IMR-90 (cell line): ENCODE results near the gene CAND2.

Source experiments
- BHLHE40 ChIP-seq: fragments of 150-350 bp; IDR thresholded peaks from 2 replicates; pipeline ENCODE4 v1.6.1; 2016; ENCODE audit warnings: mild to moderate bottlenecking, low read depth, low read length
- CEBPB ChIP-seq: IDR thresholded peaks from 2 replicates; pipeline ENCODE4 v1.6.1; 2012; ENCODE audit warnings: low read depth, low read length, improper control_type of control experiment
- FOS ChIP-seq: fragments of 150-350 bp; IDR thresholded peaks from 2 replicates; pipeline ENCODE4 v1.6.1; 2016; ENCODE audit warnings: low read depth, low read length
- MAFK ChIP-seq: IDR thresholded peaks from 2 replicates; pipeline ENCODE4 v1.6.1; 2012; ENCODE audit warnings: low read depth, low read length, improper control_type of control experiment
- MAZ ChIP-seq: IDR thresholded peaks from 2 replicates; pipeline ENCODE4 v1.6.1; 2012; ENCODE audit warnings: low read depth, mild to moderate bottlenecking, low read length, improper control_type of control experiment, moderate library complexity, borderline replicate concordance
- MXI1 ChIP-seq: IDR thresholded peaks from 2 replicates; pipeline ENCODE4 v1.6.1; 2012; ENCODE audit warnings: low read depth, mild to moderate bottlenecking, low read length, moderate library complexity, borderline replicate concordance
- POLR2A ChIP-seq: IDR thresholded peaks from 2 replicates; pipeline ENCODE4 v1.6.1; 2012; ENCODE audit warnings: mild to moderate bottlenecking, low read depth, low read length
- RAD21 ChIP-seq: IDR thresholded peaks from 2 replicates; pipeline ENCODE4 v1.6.1; 2012; ENCODE audit warnings: low read length, improper control_type of control experiment
- RCOR1 ChIP-seq: IDR thresholded peaks from 2 replicates; pipeline ENCODE4 v1.6.1; 2012; ENCODE audit warnings: mild to moderate bottlenecking, low read length, improper control_type of control experiment; ENCODE audit not compliant: insufficient replicate concordance
- RFX5 ChIP-seq: IDR thresholded peaks from 2 replicates; pipeline ENCODE4 v1.8.0; 2012; ENCODE audit warnings: low read depth, mild to moderate bottlenecking, low read length, moderate library complexity
- SMC3 ChIP-seq: fragments of 150-350 bp; IDR thresholded peaks from 2 replicates; pipeline ENCODE4 v1.6.1; 2016; ENCODE audit warnings: low read depth, mild to moderate bottlenecking, antibody characterized with exemption, low read length, moderate library complexity
- TF ChIP-seq, protein P1 (sequence below): conservative IDR thresholded peaks from 2 replicates; pipeline ENCODE4 v1.5.1; 2012; ENCODE audit warnings: mild to moderate bottlenecking, low read depth, low read length, improper control_type of control experiment
- TF ChIP-seq, protein P2 (sequence below): fragments of 150-350 bp; IDR thresholded peaks from 2 replicates; pipeline ENCODE4 v1.6.1; 2017; ENCODE audit warnings: mild to moderate bottlenecking, antibody characterized with exemption, low read length, low read depth
- TF ChIP-seq, protein P3 (sequence below): fragments of 150-350 bp; IDR thresholded peaks from 2 replicates; pipeline ENCODE4 v1.6.1; 2016; ENCODE audit warnings: low read depth, mild to moderate bottlenecking, low read length, moderate library complexity, borderline replicate concordance

DNA sequence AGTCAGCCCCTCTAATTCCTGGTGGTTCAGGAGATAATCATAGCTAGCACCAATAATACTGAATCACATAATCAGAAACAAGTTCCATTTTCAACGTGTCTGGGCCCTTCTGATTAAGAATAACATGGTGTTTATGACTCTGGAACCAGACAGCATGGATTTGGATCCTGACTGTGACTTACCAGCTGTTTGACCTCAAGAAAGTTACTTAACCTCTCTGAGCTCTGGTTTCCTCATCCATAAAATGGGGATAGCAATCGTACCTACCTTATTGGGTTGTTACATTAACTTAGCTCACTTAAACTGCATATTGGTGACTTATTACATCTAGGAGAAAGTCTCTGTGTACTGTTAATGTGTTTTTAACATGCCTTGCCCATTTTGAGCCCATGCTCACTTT is 26.7 kb upstream of the CAND2 start:
- TF ChIP-seq, protein P1, sequence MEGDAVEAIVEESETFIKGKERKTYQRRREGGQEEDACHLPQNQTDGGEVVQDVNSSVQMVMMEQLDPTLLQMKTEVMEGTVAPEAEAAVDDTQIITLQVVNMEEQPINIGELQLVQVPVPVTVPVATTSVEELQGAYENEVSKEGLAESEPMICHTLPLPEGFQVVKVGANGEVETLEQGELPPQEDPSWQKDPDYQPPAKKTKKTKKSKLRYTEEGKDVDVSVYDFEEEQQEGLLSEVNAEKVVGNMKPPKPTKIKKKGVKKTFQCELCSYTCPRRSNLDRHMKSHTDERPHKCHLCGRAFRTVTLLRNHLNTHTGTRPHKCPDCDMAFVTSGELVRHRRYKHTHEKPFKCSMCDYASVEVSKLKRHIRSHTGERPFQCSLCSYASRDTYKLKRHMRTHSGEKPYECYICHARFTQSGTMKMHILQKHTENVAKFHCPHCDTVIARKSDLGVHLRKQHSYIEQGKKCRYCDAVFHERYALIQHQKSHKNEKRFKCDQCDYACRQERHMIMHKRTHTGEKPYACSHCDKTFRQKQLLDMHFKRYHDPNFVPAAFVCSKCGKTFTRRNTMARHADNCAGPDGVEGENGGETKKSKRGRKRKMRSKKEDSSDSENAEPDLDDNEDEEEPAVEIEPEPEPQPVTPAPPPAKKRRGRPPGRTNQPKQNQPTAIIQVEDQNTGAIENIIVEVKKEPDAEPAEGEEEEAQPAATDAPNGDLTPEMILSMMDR, result no peak
- TF ChIP-seq MAFK, result no peak
- TF ChIP-seq CEBPB, result no peak
- TF ChIP-seq FOS, result no peak
- no peak for TF ChIP-seq RCOR1
- TF ChIP-seq MXI1, result no peak
- no peak for TF ChIP-seq SMC3
- TF ChIP-seq RAD21, result no peak
- TF ChIP-seq MAZ, result no peak
- TF ChIP-seq BHLHE40, result no peak
- TF ChIP-seq POLR2A, result no peak
- TF ChIP-seq RFX5, result no peak
- TF ChIP-seq, protein P2, sequence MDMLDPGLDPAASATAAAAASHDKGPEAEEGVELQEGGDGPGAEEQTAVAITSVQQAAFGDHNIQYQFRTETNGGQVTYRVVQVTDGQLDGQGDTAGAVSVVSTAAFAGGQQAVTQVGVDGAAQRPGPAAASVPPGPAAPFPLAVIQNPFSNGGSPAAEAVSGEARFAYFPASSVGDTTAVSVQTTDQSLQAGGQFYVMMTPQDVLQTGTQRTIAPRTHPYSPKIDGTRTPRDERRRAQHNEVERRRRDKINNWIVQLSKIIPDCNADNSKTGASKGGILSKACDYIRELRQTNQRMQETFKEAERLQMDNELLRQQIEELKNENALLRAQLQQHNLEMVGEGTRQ, result no peak
- TF ChIP-seq, protein P3, sequence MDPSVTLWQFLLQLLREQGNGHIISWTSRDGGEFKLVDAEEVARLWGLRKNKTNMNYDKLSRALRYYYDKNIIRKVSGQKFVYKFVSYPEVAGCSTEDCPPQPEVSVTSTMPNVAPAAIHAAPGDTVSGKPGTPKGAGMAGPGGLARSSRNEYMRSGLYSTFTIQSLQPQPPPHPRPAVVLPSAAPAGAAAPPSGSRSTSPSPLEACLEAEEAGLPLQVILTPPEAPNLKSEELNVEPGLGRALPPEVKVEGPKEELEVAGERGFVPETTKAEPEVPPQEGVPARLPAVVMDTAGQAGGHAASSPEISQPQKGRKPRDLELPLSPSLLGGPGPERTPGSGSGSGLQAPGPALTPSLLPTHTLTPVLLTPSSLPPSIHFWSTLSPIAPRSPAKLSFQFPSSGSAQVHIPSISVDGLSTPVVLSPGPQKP, result no peak
